HG03457 (cell line): Measurements from ENCODE around the gene ERAL1.
"Not testable (repeated sequence)": the region's sequence is repeated elsewhere in the genome, so short reads cannot be mapped to it uniquely, and the experiment has no call there.

Source experiments
- ATAC-seq: cut with Tn5 transposase; IDR thresholded peaks from one replicate; pipeline ENCODE4 v1.9.1; 2021; ENCODE audit warnings: moderate number of reproducible peaks; ENCODE audit not compliant: unreplicated experiment

The ERAL1 gene

GRCh38 chr17:28849281-28849680 is 5.5 kb upstream of the ERAL1 start:
- no peak for ATAC-seq

GRCh38 chr17:28853295-28853694 is 1.5 kb upstream of the ERAL1 start:
- ATAC-seq: no peak

DNA sequence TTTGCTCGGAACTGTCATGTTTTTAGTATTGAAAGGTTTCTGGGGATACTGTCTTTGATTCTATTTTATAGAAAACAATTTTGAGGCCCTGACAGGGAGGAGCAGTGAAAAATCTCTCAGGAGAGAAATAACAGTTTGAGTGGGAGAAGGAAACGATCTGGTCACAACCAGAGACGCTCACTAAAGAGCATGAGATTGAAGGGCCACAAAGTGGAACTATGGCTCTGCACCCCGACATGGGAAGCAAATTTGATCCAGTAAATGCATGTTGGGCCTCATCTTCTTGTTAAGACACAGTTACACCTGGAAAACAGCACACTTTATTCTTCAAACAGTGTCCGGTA is 492 bp downstream of the ERAL1 start:
- ATAC-seq: no peak

GRCh38 chr17:28856028-28856574 is 1.3 kb downstream of the ERAL1 start:
- ATAC-seq: no peak

DNA sequence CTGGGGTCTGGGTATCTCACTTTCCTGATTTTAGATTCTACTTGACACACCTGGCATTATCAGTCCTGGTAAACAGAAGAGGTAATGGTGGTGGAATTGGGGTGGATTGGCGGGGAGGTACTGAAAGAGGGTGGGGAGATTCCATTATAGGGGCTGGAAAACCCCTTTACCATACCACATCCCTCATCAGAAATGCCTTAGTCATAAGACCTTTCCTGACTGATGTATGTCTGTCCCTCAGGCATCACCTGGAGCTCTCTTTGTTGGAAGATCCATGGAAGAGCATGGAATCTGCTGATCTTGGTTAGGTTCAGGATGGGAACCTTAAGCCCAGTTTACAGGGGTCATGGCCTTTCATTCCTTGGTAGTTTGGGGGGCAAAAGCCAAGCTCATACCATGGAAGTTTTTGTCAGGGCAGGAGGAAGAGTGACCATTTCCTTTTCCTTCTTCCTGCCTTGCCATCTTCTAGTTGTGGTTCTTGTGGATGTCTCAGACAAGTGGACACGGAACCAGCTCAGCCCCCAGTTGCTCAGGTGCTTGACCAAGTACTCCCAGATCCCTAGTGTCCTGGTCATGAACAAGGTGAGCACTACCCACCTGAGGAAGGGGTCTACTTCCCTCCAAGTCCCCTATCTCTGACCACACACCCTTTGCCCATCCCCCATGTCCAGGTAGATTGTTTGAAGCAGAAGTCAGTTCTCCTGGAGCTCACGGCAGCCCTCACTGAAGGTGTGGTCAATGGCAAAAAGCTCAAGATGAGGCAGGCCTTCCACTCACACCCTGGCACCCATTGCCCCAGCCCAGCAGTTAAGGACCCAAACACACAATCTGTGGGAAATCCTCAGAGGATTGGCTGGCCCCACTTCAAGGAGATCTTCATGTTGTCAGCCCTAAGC is 3.3 kb downstream of the ERAL1 start:
- no peak for ATAC-seq

GRCh38 chr17:28858801-28859355 is 4.1 kb downstream of the ERAL1 start:
- no peak for ATAC-seq

DNA sequence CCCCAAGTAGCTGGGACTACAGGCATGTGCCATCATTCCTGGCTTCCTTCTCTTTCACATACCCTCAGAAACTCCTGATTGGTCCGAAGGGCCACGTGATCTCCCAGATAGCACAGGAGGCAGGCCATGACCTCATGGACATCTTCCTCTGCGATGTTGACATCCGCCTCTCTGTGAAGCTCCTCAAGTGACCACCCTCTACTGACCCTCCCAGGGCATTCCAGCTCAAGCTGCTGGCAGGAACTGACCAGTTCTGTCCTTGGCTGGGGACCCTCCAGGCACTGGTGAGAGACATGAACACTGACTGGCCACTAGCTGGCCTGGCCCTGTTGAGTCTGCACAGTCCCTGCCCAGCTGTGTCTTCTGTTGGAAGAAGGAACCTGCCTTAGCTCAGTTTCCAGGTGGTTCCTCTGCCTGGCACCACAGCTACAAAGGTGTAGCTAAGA is 5.6 kb downstream of the ERAL1 start:
- ATAC-seq: no peak

DNA sequence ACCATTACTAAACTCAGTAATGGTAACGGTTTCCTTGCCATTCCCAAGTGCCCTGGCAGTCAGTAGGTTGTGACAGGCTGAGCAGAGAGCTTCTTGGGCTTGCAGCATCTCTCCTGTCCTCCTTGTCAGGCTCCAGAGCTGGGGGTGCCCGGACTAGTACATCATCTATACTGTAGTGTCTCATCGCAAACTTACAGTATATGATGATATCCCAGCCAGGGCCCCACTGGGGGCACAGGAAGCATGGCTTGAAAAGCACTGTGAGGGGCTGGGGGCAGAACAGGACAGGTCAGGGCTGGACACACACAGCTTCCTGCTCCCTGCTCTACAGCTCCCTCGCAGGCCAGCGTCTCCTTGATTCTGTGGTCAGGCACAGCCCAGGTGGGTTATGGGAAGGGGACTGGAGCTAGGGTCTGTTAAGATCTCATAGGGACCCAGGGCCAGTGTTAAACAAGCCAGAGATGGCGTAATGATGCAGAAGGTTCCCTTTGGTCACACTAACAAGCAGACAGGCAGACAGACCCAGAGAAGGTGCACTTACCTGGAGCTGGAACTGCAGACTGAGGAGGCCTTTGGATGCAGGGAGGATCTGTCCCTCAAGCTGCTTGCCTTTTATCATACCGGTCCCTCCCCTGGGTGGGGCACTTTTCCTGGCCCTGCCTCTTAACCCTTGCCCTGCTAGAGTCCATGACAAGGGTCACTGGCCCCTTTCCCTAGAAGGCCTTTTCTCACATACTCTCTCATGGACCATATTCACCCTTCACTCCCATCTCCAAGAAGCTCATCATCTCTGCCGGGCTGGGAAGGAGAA is 6.8 kb downstream of the ERAL1 start:
- no peak for ATAC-seq

DNA sequence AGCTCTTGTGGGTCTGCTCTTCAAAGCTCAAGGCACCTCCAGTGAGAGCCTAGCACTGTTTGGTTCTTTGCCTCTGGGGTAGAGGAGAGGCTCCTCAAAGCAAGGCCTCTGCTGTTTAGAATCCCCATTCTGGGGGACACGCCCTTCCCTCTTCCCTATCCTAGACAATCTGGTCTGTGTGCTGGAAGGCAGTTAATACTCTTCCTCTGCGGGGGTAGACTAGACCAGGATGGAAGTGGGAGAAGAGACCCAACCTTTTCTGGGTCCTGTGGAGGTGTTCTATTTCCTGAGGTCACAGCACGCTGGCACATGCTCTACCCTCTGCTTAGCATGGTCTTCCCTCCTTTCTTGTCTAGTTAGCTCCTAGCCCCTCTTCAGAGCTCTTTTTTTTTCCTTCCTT is 7.7 kb downstream of the ERAL1 start:
- ATAC-seq: no peak

DNA sequence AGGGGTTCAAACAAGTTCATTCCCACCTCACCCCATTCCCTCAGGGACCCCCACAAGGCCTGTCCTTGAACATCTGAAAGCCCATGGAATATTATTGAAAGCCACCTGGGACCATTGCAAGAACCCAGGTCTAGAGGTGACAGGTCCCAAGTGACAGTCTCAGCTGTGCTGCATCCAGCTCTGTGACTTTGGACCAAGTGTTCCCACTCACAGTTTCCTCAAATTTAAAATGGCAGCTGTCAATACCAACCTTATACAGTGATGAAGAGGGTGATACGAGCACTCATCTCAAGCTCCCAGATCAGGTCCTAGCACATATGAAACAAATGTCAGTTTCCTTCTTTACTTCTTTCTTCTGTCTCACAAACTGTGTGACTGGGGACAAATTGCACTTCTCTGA is 9.1 kb downstream of the ERAL1 start:
- ATAC-seq: no peak

- ATAC-seq: no peak
Observed at GRCh38 chr17:28864991-28865849, 10.4 kb downstream of the ERAL1 start.

GRCh38 chr17:28865946-28866752 is 11.3 kb downstream of the ERAL1 start:
- ATAC-seq: no peak

DNA sequence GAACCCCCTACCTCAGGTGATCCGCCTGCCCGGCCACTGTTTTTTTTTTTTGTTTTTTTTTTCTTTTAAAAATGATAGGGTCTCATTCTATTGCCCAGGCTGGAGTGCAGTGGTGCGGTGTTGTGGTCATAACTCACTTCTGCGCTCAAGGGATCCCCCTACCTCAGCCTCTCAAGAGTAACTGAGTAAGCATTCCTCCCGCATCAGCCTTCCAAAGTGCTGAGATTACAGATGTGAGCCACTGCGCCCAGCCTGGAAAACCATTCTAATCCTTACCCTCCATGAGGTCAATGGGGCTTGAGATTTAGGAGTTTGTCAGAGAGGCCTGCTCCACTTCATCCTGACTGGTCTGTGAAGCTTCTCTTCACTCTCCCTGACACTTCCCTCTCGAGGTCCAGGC is 12.5 kb downstream of the ERAL1 start:
- ATAC-seq: no peak

DNA sequence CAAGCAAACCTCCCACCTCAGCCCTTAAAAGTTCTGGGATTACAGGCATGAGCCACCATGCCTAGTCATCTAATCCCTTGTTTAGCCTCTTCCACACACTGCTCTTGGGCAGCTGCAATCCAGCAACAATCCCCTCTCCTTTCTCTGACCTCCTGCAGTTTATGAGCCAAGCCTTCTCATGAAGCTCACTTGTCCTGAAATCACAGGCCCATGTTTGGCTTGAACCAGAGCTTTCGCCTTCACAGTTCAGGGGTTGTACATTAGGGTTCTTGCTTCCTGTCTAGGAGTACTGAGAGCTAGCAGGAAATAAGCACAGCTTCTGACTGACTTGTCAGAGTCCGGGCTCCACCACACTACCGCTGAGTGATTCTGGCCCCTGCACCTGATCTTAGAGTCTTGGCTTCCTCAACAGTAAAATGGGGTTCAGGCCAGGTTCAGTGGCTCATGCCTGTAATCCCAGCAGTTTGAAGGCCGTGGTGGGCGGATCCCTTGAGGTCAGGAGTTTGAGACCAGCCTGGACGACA is 16.3 kb downstream of the ERAL1 start:
- no peak for ATAC-seq

DNA sequence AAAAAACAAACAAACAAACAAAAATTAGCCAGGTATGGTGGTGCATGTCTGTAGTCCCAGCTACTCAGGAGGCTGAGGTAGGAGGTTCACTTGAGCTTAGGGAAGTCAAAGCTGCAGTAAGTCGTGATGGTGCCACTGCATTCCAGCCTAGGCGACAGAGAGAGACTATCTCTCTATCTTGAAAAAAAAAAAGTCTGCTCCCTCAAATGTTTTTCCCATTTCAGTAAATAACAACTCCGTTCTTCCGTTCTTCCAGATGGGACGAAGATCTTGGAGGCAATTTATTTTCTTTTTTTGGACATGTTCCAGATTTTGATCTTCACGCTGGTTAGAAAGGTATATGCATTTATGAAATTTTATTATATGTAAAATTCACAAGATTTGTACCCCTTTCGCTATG is 19.0 kb downstream of the ERAL1 start:
- no peak for ATAC-seq

DNA sequence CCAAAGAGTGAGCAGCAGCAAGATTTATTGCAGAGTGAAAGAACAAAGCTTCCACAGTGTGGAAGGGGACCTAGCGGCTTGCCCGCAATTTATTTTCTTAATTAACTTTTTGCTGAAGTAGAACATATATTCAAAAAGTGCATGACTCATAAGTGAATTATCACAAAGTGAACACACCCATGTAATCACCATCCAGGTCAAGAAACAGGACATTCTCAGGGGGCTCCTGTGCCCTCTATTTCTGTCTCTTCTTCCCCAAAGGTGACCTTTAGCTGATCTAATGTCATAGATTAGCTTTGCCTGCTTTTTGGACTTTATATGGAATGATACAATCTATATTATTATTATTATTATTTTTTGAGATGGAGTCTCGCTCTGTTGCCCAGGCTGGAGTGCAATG is 19.9 kb downstream of the ERAL1 start:
- no peak for ATAC-seq

DNA sequence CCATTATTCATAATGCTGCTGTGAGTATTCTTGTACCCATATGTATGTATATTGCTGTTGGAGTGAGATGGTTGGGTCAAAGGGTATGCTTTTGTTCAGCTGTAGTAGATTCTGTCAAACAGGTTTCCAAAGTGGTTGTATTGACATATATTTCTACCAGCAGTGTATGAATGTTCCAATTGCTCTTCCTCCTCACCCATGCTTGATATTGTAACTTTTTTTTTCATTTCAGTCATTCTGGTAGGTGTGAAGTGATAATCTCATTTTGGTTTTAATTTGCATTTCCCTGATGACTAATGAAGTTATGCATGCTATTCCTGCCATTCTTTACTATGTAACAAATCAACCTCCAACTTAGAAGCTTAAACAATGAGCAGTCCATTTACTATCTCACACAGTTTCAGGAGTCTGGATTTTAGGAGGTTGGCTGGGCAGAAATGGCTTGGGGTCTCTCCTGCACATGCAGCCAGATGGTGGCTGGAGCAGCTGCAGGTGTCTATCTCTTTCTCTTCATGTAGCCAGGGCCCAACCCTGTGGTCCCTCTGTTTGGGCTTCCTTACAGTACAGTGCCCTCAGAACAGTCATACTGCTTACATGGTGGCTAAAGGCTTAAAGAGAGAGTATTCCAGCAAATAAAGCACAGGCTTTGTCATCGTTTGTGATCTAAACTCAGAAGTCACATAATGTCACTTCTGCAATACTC is 21.2 kb downstream of the ERAL1 start:
- no peak for ATAC-seq

GRCh38 chr17:28877150-28877711 is 22.4 kb downstream of the ERAL1 start:
- ATAC-seq: not testable (repeated sequence)
